A549 (cell line): ENCODE results near the gene ABCA7. TPM values are rescaled to one million over a fixed set of nuclear protein-coding genes. Genes with fewer than 3 reads are reported as not detected.

ENCODE experiments used
- ATAC-seq, 2 experiments: fragments of 200-7000 bp in 1 of 2; fragments of >200 bp in 1 of 2; cut with Nextera tagmentation in 1 of 2; cut with Tn5 transposase in 1 of 2; 3 replicates each; pipeline versions ENCODE4 v1.8.0 to v1.9.1; 2018 to 2020; ENCODE audit warnings: mild to moderate bottlenecking in 1 of 2, moderate library complexity in 1 of 2
- CTCF ChIA-PET: fragments of 300-600 bp; sonication (Branson Sonifier 250); formaldehyde crosslinking; extraction: SDS; loops from one replicate; lab custom pipeline; 2021; ENCODE audit warnings: antibody characterized with exemption, inconsistent platforms; lab: Yijun Ruan, JAX
- POLR2A ChIA-PET: fragments of 350-600 bp; formaldehyde crosslinking; extraction: SDS; loops from one replicate; lab custom pipeline; 2021; ENCODE audit warnings: antibody characterized with exemption, inconsistent platforms; lab: Yijun Ruan, JAX
- DNase-seq, 2 experiments: peaks; one replicate each; pipeline versions ENCODE4 v3.0.0 to v3.0.0-alpha.2; 2011 to 2016; ENCODE audit warnings: low read depth in 1 of 2, low spot score in 1 of 2
- FAIRE-seq: peaks from 2 replicates; lab custom pipeline; 2011; peaks lifted over from hg19 to GRCh38; lab: Jason Lieb, UNC
- H3K27ac ChIP-seq, 2 experiments: fragments of >200 bp; sonication (Bioruptor Twin); formaldehyde crosslinking; 3 replicates each; pipeline ENCODE4 v1.5.1; 2016 to 2017
- H3K4me1 ChIP-seq: fragments of >200 bp; sonication (Bioruptor Twin); formaldehyde crosslinking; 3 replicates; pipeline ENCODE4 v1.6.1; 2016
- H3K4me2 ChIP-seq: fragments of >200 bp; sonication (Bioruptor Twin); formaldehyde crosslinking; 3 replicates; pipeline ENCODE4 v1.6.1; 2016
- H3K4me3 ChIP-seq: fragments of >200 bp; sonication (Bioruptor Twin); formaldehyde crosslinking; 3 replicates; pipeline ENCODE4 v1.5.1; 2016
- H3K9me3 ChIP-seq: fragments of >200 bp; sonication (Bioruptor Twin); formaldehyde crosslinking; 3 replicates; pipeline ENCODE4 v1.6.1; 2016
- BCL3 ChIP-seq: fragments of >200 bp; sonication (Bioruptor Twin); formaldehyde crosslinking; IDR thresholded peaks from 3 replicates; pipeline ENCODE4 v1.6.1; 2016
- CBX8 ChIP-seq: fragments of 200-600 bp; sonication (generic); IDR thresholded peaks from 2 replicates; pipeline ENCODE4 v1.6.1; 2016
- EHMT2 ChIP-seq: fragments of 200-600 bp; sonication (generic); IDR thresholded peaks from 2 replicates; pipeline ENCODE4 v1.6.1; 2016; ENCODE audit warnings: antibody characterized with exemption, low read depth, mild to moderate bottlenecking, moderate library complexity
- ESRRA ChIP-seq: fragments of 150-350 bp; IDR thresholded peaks from 2 replicates; pipeline ENCODE4 v1.6.1; 2014; ENCODE audit warnings: mild to moderate bottlenecking, low read length, borderline replicate concordance
- HDAC2 ChIP-seq: fragments of 200-600 bp; sonication (generic); IDR thresholded peaks from 2 replicates; pipeline ENCODE4 v1.6.1; 2016
- HEYL ChIP-seq: fragments of 250-450 bp; sonication (Bioruptor Pico); IDR thresholded peaks from 2 replicates; pipeline ENCODE4 v1.8.0; 2021; ENCODE audit warnings: mild to moderate bottlenecking, moderate library complexity
- HMGXB4 ChIP-seq: fragments of 250-450 bp; sonication (Bioruptor Pico); IDR thresholded peaks from 2 replicates; pipeline ENCODE4 v1.5.0; 2021; ENCODE audit warnings: mild to moderate bottlenecking, moderate library complexity, borderline replicate concordance
- HOXA7 ChIP-seq: fragments of 250-450 bp; sonication (Bioruptor Pico); IDR thresholded peaks from 2 replicates; pipeline ENCODE4 v1.5.0; 2020; ENCODE audit warnings: mild to moderate bottlenecking, moderate library complexity
- MAFK ChIP-seq: fragments of 450-650 bp; IDR thresholded peaks from 2 replicates; pipeline ENCODE4 v1.6.1; 2014; ENCODE audit not compliant: partially characterized antibody
- MAX ChIP-seq: IDR thresholded peaks from 2 replicates; pipeline ENCODE4 v1.6.1; 2012
- POLR2AphosphoS2 ChIP-seq: conservative IDR thresholded peaks from 2 replicates; pipeline ENCODE4 v1.6.1; 2012; ENCODE audit warnings: low read length, improper control_type of control experiment, inconsistent platforms
- RAD21 ChIP-seq, 2 experiments: fragments of >200 bp in 1 of 2; sonication (Bioruptor Twin) in 1 of 2; formaldehyde crosslinking in 1 of 2; IDR thresholded peaks in 1 of 2; conservative IDR thresholded peaks in 1 of 2; 2 replicates in 1 of 2; 3 replicates in 1 of 2; pipeline ENCODE4 v1.6.1; 2012 to 2018; ENCODE audit warnings: inconsistent platforms in 1 of 2
- TP53 ChIP-seq: fragments of 250-450 bp; sonication (Bioruptor Pico); IDR thresholded peaks from 2 replicates; pipeline ENCODE4 v1.5.0; 2021; ENCODE audit warnings: mild to moderate bottlenecking, moderate library complexity
- USF2 ChIP-seq: fragments of 450-650 bp; IDR thresholded peaks from 2 replicates; pipeline ENCODE4 v1.6.1; 2014; ENCODE audit warnings: antibody characterized with exemption
- ZSCAN20 ChIP-seq: fragments of 250-450 bp; sonication (Bioruptor Pico); IDR thresholded peaks from 2 replicates; pipeline ENCODE4 v1.8.0; 2022; ENCODE audit warnings: mild to moderate bottlenecking, moderate library complexity
- WGBS: methylation state at CpG from one replicate; pipeline ENCODE4 v1.1.6; 2017; ENCODE audit errors: missing lambda C conversion rate; 5-methylcytosine and 5-hydroxymethylcytosine counted together
- polyA plus RNA-seq, 4 experiments: library from polyadenylated mRNA; depleted of rRNA in 3 of 4; stranded (reverse); fragments of >200 nt; fragmentation: RNase III in 1 of 4; extraction: RNeasy Plus Mini Kit Qiagen cat#74134 plus additional on column Dnase treatment in 1 of 4; gene quantifications; 2 replicates in 3 of 4; 3 replicates in 1 of 4; pipeline ENCODE4 v1.2.3, GENCODE V29; 2011 to 2017

The ABCA7 gene
- polyA plus RNA-seq, 2 of the 4 experiments (the other 2 are of a cell fraction), result 5.0 to 13.5 TPM

- TF ChIP-seq CBX8, result no peak
- no peak for TF ChIP-seq TP53 (CRISPR knock-in tag)
- TF ChIP-seq ZSCAN20 (CRISPR knock-in tag), result no peak
- TF ChIP-seq HDAC2, result no peak
- TF ChIP-seq RAD21 (conservative IDR thresholded peaks at IDR 0.05 in 1 of 2, IDR thresholded peaks at IDR 0.05 in 1 of 2), result no peak
- no peak for TF ChIP-seq HEYL (CRISPR knock-in tag)
- H3K4me3 ChIP-seq, result no peak overlapping the region
- no peak for FAIRE-seq
- no peaks in the 10 kb centered on the region for H3K9me3 ChIP-seq
- CTCF ChIA-PET, result interaction anchor here (2.7 kb wide), 1 partner anchor 230 kb away, joined by 6 read pairs; no protein-coding TSS in a partner anchor
- 95% methylated on average over 32 of the region's 49 CpGs for WGBS
- no peak for DNase-seq
- POLR2A ChIA-PET, result no interaction called here
- ATAC-seq, result no peak
- no peak overlapping the region for H3K27ac ChIP-seq
- peaks cover 35% of the 10 kb centered on the region for H3K4me1 ChIP-seq
- H3K4me2 ChIP-seq, result no peak overlapping the region
Measured at GRCh38 chr19:1014161-1015060, 25.5 kb upstream of the ABCA7 start.

- no peak for DNase-seq
- peaks cover 38% of the 10 kb centered on the region for H3K4me1 ChIP-seq
- H3K4me3 ChIP-seq, result no peak overlapping the region
- H3K9me3 ChIP-seq, result no peaks in the 10 kb centered on the region
- 100% methylated on average over 1 of the region's 29 CpGs for WGBS
- POLR2A ChIA-PET, result no interaction called here
- no peak for ATAC-seq
- TF ChIP-seq MAX (no peak), HOXA7 (CRISPR knock-in tag) (no peak), ESRRA (no peak), USF2 (no peak), HMGXB4 (CRISPR knock-in tag) (no peak), POLR2AphosphoS2 (no peak), EHMT2 (no peak)
- TF ChIP-seq, all 56 proteins: peak for 0
- Histone ChIP-seq H3K27ac (no peak overlapping the region), H3K4me2 (no peak overlapping the region)
- CTCF ChIA-PET, result no interaction called here
- FAIRE-seq, result no peak
Measured at GRCh38 chr19:1015061-1015781, 24.7 kb upstream of the ABCA7 start.

- FAIRE-seq (no peak), DNase-seq (no peak), ATAC-seq (no peak)
- ChIA-PET CTCF (interaction anchor here (0.9 kb wide), 1 partner anchor 20 kb away, joined by 3 read pairs; no protein-coding TSS in a partner anchor), POLR2A (no interaction called here)
- Histone ChIP-seq H3K4me2 (peak overlapping the region; percentile 92), H3K9me3 (no peaks in the 10 kb centered on the region), H3K4me3 (no peak overlapping the region), H3K27ac (peak overlapping the region; percentile 16 to 82; a peak in 4 of 6 replicates), H3K4me1 (peaks cover 38% of the 10 kb centered on the region)
- 73% methylated on average over 8 of the region's 31 CpGs for WGBS
- peak; percentile 55 for TF ChIP-seq MAFK
- TF ChIP-seq BCL3, result no peak
Measured at GRCh38 chr19:1015782-1016646, 23.9 kb upstream of the ABCA7 start.
